ENCODE measurements around the gene HRC.

- TF ChIP-seq, protein P1, sequence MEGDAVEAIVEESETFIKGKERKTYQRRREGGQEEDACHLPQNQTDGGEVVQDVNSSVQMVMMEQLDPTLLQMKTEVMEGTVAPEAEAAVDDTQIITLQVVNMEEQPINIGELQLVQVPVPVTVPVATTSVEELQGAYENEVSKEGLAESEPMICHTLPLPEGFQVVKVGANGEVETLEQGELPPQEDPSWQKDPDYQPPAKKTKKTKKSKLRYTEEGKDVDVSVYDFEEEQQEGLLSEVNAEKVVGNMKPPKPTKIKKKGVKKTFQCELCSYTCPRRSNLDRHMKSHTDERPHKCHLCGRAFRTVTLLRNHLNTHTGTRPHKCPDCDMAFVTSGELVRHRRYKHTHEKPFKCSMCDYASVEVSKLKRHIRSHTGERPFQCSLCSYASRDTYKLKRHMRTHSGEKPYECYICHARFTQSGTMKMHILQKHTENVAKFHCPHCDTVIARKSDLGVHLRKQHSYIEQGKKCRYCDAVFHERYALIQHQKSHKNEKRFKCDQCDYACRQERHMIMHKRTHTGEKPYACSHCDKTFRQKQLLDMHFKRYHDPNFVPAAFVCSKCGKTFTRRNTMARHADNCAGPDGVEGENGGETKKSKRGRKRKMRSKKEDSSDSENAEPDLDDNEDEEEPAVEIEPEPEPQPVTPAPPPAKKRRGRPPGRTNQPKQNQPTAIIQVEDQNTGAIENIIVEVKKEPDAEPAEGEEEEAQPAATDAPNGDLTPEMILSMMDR (IDR thresholded peaks at IDR 0.05), result no peak
- TF ChIP-seq POLR2A (IDR thresholded peaks at IDR 0.05), result no peak
- no peak for TF ChIP-seq POLR2AphosphoS5 (IDR thresholded peaks at IDR 0.05; ENCODE audit: insufficient read depth in 1 of 2, low read depth in 1 of 2)
Observed at GRCh38 chr19:49126575-49126974, 28.6 kb downstream of the HRC start.
